ENCODE data around the gene LTBP2.
"Not testable (repeated sequence)": the region's sequence is repeated elsewhere in the genome, so short reads cannot be mapped to it uniquely, and the experiment has no call there.

Gene LTBP2

GRCh38 chr14:74547331-74547927, 64.6 kb downstream of the LTBP2 start:
- DNase-seq = no peak

DNA sequence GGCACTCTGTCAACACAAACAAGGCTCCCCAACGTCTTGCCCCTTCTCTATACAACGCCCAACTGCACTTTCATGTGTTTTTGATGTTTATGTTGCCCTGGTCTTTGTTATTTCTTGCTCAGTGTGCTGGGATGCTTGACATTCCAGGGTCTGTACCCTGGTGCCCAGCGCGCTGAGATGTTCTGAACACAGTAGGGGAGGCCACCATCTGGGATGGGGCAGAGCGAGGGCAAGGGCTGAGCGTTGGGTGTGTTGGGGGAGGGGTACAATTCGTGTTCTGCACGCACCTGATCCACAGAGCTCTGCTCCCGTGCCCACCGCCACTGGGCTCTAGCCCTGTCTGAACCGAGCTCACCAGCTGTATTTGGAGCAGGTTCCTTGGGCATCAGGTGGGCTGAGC, 65.6 kb downstream of the LTBP2 start:
- DNase-seq = no peak

DNA sequence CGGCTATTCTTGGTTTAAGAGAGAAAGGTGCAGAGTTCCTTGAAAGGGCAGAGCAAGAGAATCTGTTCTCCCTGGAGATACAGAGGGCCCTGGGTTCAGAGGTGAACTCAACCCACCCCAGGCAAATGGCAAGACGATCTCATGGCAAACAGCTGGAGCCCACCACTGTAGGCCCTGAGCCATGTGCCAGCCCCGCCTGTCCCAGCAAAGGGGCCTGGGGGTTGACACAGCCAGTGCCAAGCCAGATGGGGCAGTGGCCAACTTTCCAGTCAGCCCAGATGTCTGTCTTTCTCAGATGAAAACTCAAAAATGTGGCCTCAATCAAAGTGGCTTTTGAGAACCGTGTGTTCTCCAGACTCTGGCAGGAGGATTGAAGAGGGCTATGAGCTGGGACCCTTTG, 66.7 kb downstream of the LTBP2 start:
- no peak for DNase-seq

DNA sequence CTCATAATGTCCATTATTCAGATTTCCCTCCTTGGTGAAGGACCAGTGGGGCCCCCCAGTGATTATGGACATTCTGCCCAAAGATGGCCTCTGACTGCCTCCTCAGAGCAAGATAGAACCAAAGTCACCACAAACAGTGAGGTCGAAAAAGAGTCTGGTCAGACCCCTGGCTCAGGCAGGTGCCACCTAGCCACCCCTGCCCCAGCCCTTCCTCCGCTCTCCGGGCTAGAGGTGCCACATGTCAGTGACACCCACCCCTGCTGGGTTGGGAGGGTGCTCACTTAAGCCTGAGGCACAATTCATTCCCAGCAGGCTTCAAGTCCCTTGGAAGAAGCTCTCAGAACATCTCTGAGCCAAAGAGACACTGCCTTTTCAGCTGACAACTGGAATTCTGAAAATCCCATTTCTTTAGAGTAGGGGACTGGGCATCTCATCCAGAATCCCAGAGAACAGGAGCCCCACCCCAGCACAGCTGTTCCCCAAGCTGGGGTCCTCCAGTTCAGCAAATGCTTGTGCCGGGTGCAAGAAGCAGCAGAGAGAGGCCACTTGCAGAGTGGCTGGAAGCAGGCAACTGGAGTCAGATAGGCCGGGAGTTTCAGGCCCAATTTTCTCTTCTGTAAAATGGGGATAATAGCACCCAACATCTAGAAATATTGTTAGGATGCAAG, 68.1 kb downstream of the LTBP2 start:
- DNase-seq = no peak

DNA sequence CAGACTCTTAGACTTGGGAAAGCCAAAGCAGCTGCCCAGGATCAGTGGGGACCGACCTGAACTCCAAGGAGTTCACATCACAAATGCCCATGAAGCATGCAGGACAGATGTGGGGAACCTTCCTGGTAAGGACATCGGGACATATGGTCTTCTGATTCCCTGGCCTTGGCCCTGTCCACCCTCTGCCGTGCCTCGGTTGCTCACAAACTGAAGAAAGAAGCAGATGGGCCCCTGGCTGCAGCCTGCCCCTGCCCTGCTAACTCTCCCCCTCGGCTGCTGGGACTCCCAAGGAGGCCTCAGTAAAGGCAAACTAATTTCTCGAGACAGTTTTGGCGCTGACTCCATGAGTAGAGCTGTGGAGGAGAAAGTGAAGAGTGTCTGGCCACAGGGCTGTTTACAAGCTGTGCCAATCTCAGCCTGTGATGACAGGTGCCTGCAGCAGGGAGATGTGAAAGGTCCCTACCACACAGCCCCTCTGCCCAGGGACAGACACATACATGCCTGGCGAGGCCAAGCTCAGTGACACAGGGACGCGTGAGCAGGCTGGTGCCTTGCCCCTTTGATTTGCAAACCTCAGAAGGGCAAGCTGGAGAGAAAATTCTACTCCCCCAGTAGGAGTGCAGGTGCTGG, 69.9 kb downstream of the LTBP2 start:
- no peak for DNase-seq

GRCh38 chr14:74541225-74541624, 70.8 kb downstream of the LTBP2 start:
- DNase-seq = no peak

DNA sequence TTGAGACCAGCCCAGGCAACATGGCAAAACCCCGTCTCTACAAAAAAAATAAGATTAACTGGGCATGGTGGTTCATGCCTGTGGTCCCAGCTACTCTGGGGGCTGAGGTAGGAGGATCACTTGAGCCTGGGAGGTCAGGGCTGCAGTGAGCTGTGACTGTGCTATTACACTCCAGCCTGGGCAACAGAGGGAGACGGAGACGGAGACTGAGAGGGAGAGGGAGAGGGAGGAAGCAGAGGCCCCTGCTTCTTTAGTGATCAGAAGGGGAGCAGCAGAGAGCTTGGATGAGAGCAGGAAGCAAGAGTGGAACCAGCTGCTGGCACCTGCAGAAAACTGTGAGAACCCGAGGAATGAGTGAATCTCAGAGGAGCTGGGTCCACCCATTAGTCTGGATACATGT, 72.5 kb downstream of the LTBP2 start:
- DNase-seq = no peak

DNA sequence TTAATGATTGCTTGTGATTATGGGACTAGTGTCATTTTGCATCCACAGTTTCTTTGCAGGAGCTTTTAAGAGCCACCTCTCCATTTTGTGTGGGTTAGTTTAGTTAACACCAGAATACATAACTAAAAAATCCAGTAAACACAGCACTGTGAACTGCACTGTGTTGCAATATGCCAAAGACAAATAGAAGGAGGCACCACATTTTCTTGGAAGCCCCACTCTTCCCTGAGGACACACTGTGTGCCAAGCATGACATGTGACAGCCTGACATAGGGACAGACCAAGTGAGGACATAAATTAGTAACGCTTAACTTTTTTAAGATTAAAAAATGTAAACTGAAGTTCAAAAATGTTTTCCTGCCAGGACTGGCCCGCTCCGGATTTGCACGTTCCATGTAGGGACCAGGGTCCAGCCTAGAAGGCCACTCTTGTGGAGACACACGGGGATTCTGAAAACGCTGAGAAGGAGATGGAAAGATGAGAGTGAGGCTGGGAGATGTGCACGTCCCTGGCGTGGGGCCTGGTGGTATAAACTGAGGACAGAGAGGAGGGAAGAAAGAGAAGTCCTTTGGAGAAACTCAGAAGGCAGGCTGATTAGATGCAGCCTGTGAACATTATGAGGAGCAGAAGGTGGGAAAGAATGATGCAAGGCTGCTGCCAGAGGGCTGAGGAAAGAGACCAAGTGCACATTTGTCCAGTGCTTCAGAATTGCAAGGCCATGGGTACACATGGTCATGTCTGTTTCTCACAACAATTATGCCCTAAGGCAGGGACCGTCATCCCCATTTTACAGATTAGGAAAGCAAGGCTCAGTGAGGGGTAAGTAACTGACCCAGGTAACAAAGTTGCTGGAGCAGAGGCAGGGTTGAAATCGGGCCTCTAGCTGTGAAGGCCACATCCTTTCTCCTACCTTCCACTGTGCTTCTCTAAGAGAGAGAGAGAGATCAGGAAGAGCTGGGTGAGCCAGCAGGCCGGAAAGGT, 73.3 kb downstream of the LTBP2 start:
- DNase-seq = no peak

DNA sequence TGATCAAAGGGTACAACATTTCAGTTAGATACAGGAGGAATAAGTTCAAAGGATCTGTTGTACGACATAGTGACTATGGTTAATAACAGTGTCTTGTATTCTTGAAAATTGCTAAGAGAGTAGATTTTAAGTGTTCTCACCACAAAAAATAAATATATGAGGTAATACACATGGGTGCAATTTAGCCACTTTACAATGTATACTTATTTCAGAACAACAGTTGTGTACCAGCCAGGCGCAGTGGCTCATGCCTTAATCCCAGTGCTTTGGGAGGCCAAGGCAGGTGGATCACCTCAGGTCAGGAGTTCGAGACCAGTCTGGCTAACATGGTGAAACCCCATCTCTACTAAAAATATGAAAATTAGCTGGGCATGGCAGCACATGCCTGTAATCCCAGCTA, 75.7 kb downstream of the LTBP2 start:
- not testable (repeated sequence) for DNase-seq

GRCh38 chr14:74535756-74536325, 76.2 kb downstream of the LTBP2 start:
- no peak for DNase-seq

DNA sequence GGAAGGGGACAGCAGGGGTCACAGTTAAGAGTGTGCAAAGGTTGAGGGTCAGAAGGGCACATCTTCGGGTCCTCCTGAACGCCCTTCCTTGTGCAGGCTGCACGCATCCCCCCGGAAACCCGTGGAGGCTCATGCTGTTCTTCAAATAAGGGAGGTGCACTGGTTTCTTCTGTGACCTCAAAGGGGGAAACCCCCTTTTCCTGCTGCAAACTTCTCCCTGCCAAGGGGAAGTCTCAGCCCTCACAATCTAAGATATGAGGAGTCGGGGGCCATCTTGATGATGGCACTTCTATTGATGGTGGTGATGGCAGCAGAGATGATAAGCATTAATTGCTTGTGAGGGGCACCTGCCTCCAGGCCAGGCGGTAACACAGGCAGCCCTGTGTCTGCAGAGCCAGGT, 78.5 kb downstream of the LTBP2 start:
- no peak for DNase-seq

GRCh38 chr14:74532246-74532645, 79.8 kb downstream of the LTBP2 start:
- DNase-seq = no peak

GRCh38 chr14:74531467-74531866, 80.6 kb downstream of the LTBP2 start:
- DNase-seq = peak; percentile 54

GRCh38 chr14:74531006-74531405, 81.0 kb downstream of the LTBP2 start:
- DNase-seq = no peak

GRCh38 chr14:74528886-74529285, 83.2 kb downstream of the LTBP2 start:
- no peak for DNase-seq

DNA sequence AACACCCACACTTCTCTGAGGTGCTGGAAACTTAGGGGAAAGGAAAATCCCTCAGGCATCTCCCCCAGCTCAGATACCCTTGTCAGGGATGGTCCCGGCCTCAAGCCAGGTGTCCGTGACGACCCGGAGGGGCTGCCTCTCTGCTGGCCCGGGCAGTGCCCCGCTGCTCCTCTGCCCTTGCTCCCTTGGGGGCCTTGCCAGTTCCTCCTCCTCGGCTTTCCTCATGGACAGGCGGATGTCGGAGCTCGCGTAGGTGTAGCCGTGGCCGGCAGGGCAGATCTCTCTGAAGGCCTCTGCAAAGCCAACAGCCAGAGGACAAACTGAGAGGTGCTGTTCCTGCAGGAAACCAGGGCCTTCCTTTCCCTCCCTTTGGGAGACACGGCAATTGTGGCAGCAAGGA, 83.6 kb downstream of the LTBP2 start:
- no peak for DNase-seq

DNA sequence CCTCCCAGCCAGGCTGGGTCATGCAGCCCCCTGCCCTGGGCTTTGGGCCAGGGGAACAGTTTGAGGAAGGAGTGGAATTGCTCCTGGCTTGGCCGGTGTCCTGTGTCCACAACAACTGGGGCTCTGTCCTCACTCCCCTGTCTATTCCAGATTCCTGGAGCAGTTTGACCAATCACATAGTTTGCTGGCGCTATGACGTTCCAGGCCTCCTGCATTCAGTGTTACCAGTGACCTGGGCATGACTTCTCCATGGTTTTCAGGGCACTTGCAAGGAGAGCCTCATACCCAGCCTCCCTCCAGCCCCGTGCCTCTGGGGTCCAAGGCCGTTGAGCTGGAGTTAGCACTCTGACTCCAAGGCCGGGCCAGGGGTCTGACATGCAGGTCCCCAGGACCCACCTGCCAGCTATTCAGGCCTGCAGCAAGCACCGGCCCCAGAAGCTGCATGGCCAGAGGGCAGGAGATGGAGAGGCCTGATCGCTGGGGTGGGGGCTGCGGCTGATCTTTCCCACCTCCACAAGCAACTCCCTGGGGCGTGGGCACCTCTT, 84.2 kb downstream of the LTBP2 start:
- no peak for DNase-seq

GRCh38 chr14:74526854-74527585, 85.0 kb downstream of the LTBP2 start:
- no peak for DNase-seq

- no peak for DNase-seq
Measured at GRCh38 chr14:74525361-74525851, 86.6 kb downstream of the LTBP2 start.

- no peak for DNase-seq
Measured at GRCh38 chr14:74524812-74525135, 87.3 kb downstream of the LTBP2 start.

GRCh38 chr14:74524076-74524811, 87.8 kb downstream of the LTBP2 start:
- DNase-seq = no peak
